GM12865 (cell line): ENCODE data around the gene ZBTB26.
"Not testable (repeated sequence)": the region's sequence is repeated elsewhere in the genome, so short reads cannot be mapped to it uniquely, and the experiment has no call there.

Source experiments
- DNase-seq: peaks from one replicate; pipeline ENCODE4 v3.0.0; 2010; ENCODE audit warnings: low read depth
- H3K4me3 ChIP-seq: 2 replicates; pipeline ENCODE4 v1.5.1; 2011; ENCODE audit warnings: mild to moderate bottlenecking, low read depth, low read length, control low read depth
- CTCF ChIP-seq: IDR thresholded peaks from 2 replicates; pipeline ENCODE4 v1.5.1; 2011; ENCODE audit warnings: low read length, control low read depth, low read depth, inconsistent platforms; ENCODE audit not compliant: insufficient read depth; ENCODE audit errors: missing control alignments

ZBTB26 gene

DNA sequence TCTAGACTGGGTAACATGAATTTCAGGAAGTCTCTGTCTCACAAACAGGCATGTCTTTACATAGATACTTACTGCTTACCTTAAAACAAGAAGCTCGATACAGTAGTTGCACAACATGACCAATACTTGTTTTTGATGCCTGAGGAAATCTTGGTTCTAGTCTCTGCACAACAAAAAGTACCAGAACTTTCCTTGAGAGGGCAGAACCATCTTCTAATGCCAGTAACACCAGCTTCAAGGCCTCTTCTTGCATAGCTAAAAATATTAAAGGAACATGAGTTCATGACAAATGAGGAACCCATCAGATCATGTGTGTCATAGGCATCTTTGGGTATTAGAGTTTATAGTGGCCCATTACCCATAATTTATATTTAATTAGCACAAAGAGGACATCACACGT lies 48.2 kb downstream of the ZBTB26 start:
- peak; percentile 15 for DNase-seq
- no peak for TF ChIP-seq CTCF
- H3K4me3 ChIP-seq, result no peak overlapping the region

- H3K4me3 ChIP-seq, result no peak overlapping the region
- TF ChIP-seq CTCF, result no peak
- DNase-seq, result no peak
Measured at GRCh38 chr9:122879443-122879842, 51.9 kb downstream of the ZBTB26 start.

GRCh38 chr9:122875523-122875922 lies 55.8 kb downstream of the ZBTB26 start:
- no peak for DNase-seq
- H3K4me3 ChIP-seq, result no peak overlapping the region
- no peak for TF ChIP-seq CTCF

DNA sequence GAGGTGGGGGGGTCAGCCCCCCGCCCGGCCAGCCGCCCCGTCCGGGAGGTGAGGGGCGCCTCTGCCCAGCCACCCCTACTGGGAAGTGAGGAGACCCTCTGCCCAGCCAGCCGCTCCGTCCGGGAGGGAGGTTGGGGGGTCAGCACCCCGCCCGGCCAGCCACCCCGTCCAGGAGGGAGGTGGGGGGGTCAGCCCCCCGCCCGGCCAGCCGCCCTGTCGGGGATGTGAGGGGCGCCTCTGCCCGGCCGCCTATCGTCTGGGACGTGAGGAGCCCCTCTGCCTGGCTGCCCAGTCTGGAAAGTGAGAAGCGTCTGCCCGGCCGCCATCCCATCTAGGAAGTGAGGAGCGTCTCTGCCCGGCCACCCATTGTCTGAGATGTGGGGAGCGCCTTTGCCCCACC lies 64.0 kb downstream of the ZBTB26 start:
- DNase-seq, result not testable (repeated sequence)

GRCh38 chr9:122866079-122866478 lies 65.2 kb downstream of the ZBTB26 start:
- no peak overlapping the region for H3K4me3 ChIP-seq
- no peak for TF ChIP-seq CTCF
- no peak for DNase-seq

More for the DNA sequence above, 64.0 kb downstream of the ZBTB26 start:
- not testable (repeated sequence) for H3K4me3 ChIP-seq
